HG02885 (cell line): ENCODE measurements around the gene LMTK3.

Experiments
- ATAC-seq: cut with Tn5 transposase; IDR thresholded peaks from one replicate; pipeline ENCODE4 v1.9.1; 2021; ENCODE audit warnings: mild to moderate bottlenecking; ENCODE audit not compliant: unreplicated experiment, poor library complexity

Gene LMTK3

GRCh38 chr19:48508729-48509411, 2.8 kb downstream of the LMTK3 start:
- no peak for ATAC-seq

GRCh38 chr19:48507911-48508439, 3.7 kb downstream of the LMTK3 start:
- no peak for ATAC-seq

- no peak for ATAC-seq
These were observed 5.4 kb downstream of the LMTK3 start for GRCh38 chr19:48506138-48506733.

- ATAC-seq = no peak
These were observed 9.2 kb downstream of the LMTK3 start for GRCh38 chr19:48502350-48503018.

GRCh38 chr19:48501494-48502349, 9.9 kb downstream of the LMTK3 start:
- peak; percentile 41 for ATAC-seq

GRCh38 chr19:48500830-48501493, 10.7 kb downstream of the LMTK3 start:
- no peak for ATAC-seq

- no peak for ATAC-seq
These were observed 12.1 kb downstream of the LMTK3 start for GRCh38 chr19:48499316-48500090.

- no peak for ATAC-seq
These were observed 12.9 kb downstream of the LMTK3 start for GRCh38 chr19:48498595-48499311.

GRCh38 chr19:48497728-48498594, 13.7 kb downstream of the LMTK3 start:
- no peak for ATAC-seq

- ATAC-seq = no peak
These were observed 14.5 kb downstream of the LMTK3 start for GRCh38 chr19:48496959-48497727.

GRCh38 chr19:48495396-48495795, 16.2 kb downstream of the LMTK3 start:
- no peak for ATAC-seq

- ATAC-seq = peak; percentile 10
These were observed 17.8 kb downstream of the LMTK3 start for GRCh38 chr19:48493718-48494401.

- ATAC-seq = peak; percentile 68
These were observed 18.5 kb downstream of the LMTK3 start for GRCh38 chr19:48492925-48493717.

GRCh38 chr19:48491793-48492123, 19.9 kb downstream of the LMTK3 start:
- ATAC-seq = no peak

- ATAC-seq = no peak
These were observed 20.4 kb downstream of the LMTK3 start for GRCh38 chr19:48490981-48491792.
